Naive B cell (primary cell): ENCODE measurements around the gene FRMD3. TPM values are rescaled to one million over a fixed set of nuclear protein-coding genes. Genes with fewer than 3 reads are reported as not detected.
A peak's percentile ranks its signal among the peaks of the same experiment; 100 is the strongest.

Source experiments
- ATAC-seq, 2 donors: fragments of 150-1000 bp; cut with Tn5 transposase; 2 replicates each; pipeline ENCODE4 v1.10.0; 2021; ENCODE audit warnings: low read depth in 2 of 2, mild to moderate bottlenecking in 2 of 2, moderate library complexity in 2 of 2
- DNase-seq: peaks from one replicate; pipeline ENCODE4 v3.0.0; 2022
- H3K27ac Mint-ChIP-seq, 6 donors: one replicate each; pipeline ENCODE4 v1.8.0; 2020 to 2022; ENCODE audit warnings: mild to moderate bottlenecking in 6 of 6, mixed read lengths in 6 of 6, moderate library complexity in 5 of 6, inconsistent platforms in 2 of 6
- H3K27me3 Mint-ChIP-seq, 3 donors: one replicate each; pipeline ENCODE4 v1.8.0; 2021 to 2022; ENCODE audit warnings: mixed read lengths in 3 of 3, mild to moderate bottlenecking in 1 of 3
- H3K36me3 Mint-ChIP-seq, 2 donors: one replicate each; pipeline ENCODE4 v1.8.0; 2020 to 2022; ENCODE audit warnings: mixed read lengths in 2 of 2, inconsistent platforms in 1 of 2, mild to moderate bottlenecking in 1 of 2
- H3K4me1 Mint-ChIP-seq, 3 donors: one replicate each; pipeline ENCODE4 v1.8.0; 2020 to 2022; ENCODE audit warnings: mixed read lengths in 3 of 3, inconsistent platforms in 1 of 3, mild to moderate bottlenecking in 1 of 3, moderate library complexity in 1 of 3
- H3K4me3 Mint-ChIP-seq, 8 donors: one replicate each; pipeline ENCODE4 v1.8.0; 2020 to 2022; ENCODE audit warnings: mild to moderate bottlenecking in 8 of 8, mixed read lengths in 8 of 8, moderate library complexity in 8 of 8, inconsistent platforms in 2 of 8
- H3K9me3 Mint-ChIP-seq, 7 donors: one replicate each; pipeline ENCODE4 v1.8.0; 2020 to 2022; ENCODE audit warnings: mixed read lengths in 7 of 7, mild to moderate bottlenecking in 5 of 7, inconsistent platforms in 2 of 7, moderate library complexity in 1 of 7
- polyA plus RNA-seq, 6 donors: library from polyadenylated mRNA; unstranded; fragments of 300-500 nt; fragmentation: Illumina TruSeq; gene quantifications; one replicate each; pipeline ENCODE4 v1.2.3, GENCODE V29; 2021; ENCODE audit warnings: low read depth in 6 of 6

FRMD3 gene
- polyA plus RNA-seq, result 1 to 10 TPM in 4 of 6 donors, under 1 TPM in 1, not detected in 1; 0.36 to 3.0 (median 1.4) TPM

DNA sequence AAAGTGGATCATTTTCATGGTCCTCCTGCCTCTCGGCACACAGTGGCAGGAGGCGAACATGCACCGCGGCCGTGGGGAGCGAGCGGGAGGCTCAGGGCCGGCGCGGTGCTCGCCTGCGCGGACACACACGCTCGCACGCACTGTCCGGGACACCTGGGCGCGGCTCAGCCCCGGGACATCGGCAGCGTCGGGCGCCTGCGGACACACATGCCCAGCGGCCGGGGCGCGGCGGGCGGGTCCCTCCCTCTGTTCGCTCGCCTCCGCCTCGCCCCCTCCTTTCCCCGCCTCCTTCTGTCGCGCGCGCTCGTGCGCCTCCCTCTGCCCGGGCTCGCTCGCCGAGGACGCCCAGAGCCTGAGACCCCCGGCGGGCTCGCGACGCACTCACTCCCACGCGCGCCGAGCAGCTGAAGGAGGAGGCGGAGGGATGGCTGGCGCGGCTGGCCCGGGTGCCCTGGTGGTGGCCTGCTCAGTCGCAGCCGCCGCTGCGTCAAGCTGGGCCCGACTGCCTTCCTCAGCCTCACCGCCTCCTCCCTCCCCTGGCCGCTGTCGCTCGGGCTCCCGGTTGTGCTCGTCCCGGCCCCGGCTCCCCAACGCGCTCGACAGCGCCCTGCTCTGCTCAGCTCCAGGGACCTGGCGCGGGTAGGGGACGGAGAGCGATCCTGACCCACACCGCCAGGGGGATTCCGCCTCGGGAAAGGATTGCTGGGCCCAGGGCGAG is at the start of gene FRMD3:
Gene FRMD3, minus strand, starts transcription at position 230 of the 718 bp plus-strand sequence. Its CDS starts 170 bp downstream, at position 60.
- Mint-ChIP-seq H3K4me3 (peak within 1 kb of the TSS in 7 of 8 donors; percentile 44 to 65 (median 56)), H3K9me3 (peaks cover 0 to 3% (median 0%) of the 10 kb centered on the region in 7 donors), H3K27ac (peak within 1 kb of the TSS in 1 of 6 donors; percentile 44), H3K27me3 (peaks cover 41 to 52% (median 47%) of the 10 kb centered on the region in 3 donors), H3K36me3 (peaks cover 0 to 6% of the 10 kb centered on the region in 2 donors), H3K4me1 (peaks cover 0 to 7% (median 0%) of the 10 kb centered on the region in 3 donors)
- DNase-seq (no peak), ATAC-seq (peak in 1 of 2 donors; percentile 20)

DNA sequence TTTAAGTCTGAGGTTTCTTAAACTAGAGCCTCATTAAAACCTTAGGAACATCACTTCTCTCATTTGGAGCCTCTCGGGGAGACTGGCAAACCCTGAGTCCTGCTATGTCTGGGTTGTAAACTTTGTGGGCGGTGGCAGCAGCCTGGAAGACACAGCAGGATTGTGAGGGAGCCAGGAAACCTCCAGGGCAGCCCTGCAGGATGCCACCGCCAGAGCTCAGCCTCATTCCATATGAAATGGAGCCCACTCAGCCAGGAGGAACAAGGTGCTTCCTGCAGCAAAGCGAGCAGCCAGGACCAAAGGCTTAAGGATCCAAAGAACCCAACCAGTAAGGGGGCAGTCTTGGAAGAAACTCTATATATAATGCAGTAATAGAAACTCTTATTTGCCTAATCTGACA is 46.8 kb upstream of the FRMD3 start:
- no peaks in the 10 kb centered on the region for H3K4me1 Mint-ChIP-seq
- DNase-seq, result no peak
- H3K27me3 Mint-ChIP-seq, result no peaks in the 10 kb centered on the region
- H3K36me3 Mint-ChIP-seq, result peaks cover 0 to 9% of the 10 kb centered on the region in 2 donors
- ATAC-seq, result no peak
- H3K27ac Mint-ChIP-seq, result no peak overlapping the region
- H3K9me3 Mint-ChIP-seq, result peaks cover 0 to 7% (median 0%) of the 10 kb centered on the region in 7 donors
- H3K4me3 Mint-ChIP-seq, result no peak overlapping the region

DNA sequence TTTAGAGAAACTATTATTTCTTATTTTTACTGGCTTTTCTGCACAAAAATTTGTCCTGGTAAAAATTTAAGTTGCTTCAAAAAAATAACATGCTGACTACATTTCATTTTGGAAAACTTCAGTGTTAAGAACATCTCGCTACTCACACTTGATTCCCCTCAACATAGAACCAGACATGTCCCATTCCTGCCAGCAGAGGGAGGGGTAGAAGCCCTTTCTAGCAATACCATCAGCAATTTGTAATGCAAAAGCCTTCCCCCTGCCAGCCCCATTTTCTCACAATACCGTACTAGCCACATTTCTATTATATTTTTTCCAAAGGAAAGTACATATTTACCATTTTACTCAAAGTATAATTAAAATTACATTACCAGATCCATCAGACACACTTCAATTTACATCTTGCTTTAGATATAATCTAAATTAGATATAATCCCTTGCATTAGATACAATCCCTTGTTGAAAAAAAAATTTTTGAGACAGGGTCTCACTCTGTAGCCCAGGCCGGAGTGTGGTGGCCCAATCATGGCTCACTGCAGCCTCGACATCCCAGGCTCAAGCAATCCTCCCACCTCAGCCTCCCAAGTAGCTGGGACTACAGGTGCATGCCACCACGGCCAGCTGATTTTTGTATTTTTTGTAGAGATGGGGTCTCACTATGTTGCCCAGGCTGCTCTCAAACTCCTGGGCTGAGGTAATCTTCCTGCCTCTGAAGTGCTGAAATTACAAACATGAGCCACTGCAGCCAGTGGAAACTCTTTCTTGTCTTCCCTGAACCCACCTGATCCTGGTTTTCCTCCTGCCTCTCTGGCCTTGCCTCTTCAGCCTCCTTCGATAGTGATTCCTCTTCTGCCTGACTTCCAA is 45.2 kb upstream of the FRMD3 start:
- peak; percentile 18 for DNase-seq
- Mint-ChIP-seq H3K9me3 (peaks cover 0 to 13% (median 11%) of the 10 kb centered on the region in 7 donors), H3K4me1 (no peaks in the 10 kb centered on the region), H3K36me3 (peaks cover 9 to 14% of the 10 kb centered on the region in 2 donors), H3K4me3 (no peak overlapping the region), H3K27me3 (no peaks in the 10 kb centered on the region), H3K27ac (no peak overlapping the region)
- ATAC-seq, result peak in 1 of 2 donors; percentile 59

DNA sequence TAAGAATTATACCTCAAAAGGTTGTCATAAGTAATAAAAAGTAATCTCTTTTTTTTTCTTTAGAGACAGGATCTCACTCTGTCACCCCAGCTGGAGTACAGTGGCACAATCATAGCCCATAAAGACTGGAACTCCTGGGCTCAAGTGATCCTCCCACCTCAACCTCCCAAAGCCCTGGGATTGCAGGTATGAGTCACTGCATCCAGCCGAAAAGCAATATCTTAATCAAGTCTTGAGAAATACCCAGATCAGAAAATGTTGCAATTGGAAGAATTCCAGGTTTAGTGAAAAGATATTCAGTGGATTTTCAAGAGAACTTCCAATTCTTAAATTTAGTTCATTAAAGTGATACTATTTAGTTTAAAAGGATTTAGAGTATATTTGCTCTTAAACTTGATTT is 43.8 kb upstream of the FRMD3 start:
- H3K9me3 Mint-ChIP-seq, result peaks cover 0 to 25% (median 20%) of the 10 kb centered on the region in 7 donors

DNA sequence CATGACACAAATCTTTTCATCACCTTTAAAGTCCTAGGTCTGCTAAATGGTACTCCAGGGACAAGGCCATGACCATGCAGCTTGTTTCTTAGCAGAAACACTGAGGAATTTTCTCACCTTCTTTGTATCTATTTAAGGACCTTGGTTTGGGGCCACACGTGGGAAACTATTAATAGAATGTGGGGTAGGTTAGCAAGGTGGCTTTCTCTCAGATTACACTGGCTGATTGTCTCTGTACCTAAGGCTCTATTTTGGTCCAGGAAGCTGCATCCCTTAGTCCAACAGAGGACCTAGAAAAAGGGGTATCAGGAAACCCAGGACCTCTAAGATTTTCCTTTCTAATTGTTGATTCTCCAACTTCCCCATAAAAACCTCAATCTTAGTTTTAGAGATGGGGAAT is 36.3 kb upstream of the FRMD3 start:
- ATAC-seq (no peak), DNase-seq (no peak)
- H3K36me3 Mint-ChIP-seq, result peaks cover 0 to 19% of the 10 kb centered on the region in 2 donors
- H3K9me3 Mint-ChIP-seq, result peaks cover 0 to 24% (median 17%) of the 10 kb centered on the region in 7 donors
- no peak overlapping the region for H3K4me3 Mint-ChIP-seq
- no peaks in the 10 kb centered on the region for H3K27me3 Mint-ChIP-seq
- H3K27ac Mint-ChIP-seq, result no peak overlapping the region
- H3K4me1 Mint-ChIP-seq, result peaks cover 0 to under 1% (median 0%) of the 10 kb centered on the region in 3 donors

More for the DNA sequence above, 43.8 kb upstream of the FRMD3 start:
- Mint-ChIP-seq H3K4me3 (no peak overlapping the region), H3K27ac (no peak overlapping the region), H3K27me3 (no peaks in the 10 kb centered on the region), H3K36me3 (peaks cover 9 to 23% of the 10 kb centered on the region in 2 donors), H3K4me1 (no peaks in the 10 kb centered on the region)
- no peak for DNase-seq
- ATAC-seq, result no peak

DNA sequence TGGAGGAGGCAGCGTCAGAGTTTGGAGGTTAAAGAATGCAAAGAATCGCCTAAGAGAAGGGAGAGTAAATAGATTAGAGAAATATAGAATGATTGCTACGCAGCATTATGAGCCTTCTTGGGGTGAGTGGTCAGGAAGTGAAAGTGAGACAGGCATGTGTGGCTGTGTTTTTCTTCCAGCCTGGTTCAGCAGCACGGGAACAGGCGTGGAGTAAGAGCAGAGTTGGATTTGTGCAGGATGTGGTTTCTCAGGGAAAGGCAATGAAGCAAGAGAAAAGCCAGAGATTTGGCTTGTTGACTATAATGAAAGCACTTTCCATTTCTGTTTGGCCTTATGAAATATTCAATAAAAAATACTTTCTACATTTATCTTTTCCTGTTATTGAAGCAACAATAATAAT is 34.3 kb upstream of the FRMD3 start:
- Mint-ChIP-seq H3K27me3 (no peaks in the 10 kb centered on the region), H3K36me3 (peaks cover 0 to 5% of the 10 kb centered on the region in 2 donors), H3K4me3 (no peak overlapping the region), H3K27ac (peak overlapping the region in 1 of 6 donors; percentile 64), H3K9me3 (peaks cover 0 to 6% (median 2%) of the 10 kb centered on the region in 7 donors), H3K4me1 (peaks cover 0 to 5% (median 0%) of the 10 kb centered on the region in 3 donors)
- no peak for DNase-seq
- no peak for ATAC-seq

DNA sequence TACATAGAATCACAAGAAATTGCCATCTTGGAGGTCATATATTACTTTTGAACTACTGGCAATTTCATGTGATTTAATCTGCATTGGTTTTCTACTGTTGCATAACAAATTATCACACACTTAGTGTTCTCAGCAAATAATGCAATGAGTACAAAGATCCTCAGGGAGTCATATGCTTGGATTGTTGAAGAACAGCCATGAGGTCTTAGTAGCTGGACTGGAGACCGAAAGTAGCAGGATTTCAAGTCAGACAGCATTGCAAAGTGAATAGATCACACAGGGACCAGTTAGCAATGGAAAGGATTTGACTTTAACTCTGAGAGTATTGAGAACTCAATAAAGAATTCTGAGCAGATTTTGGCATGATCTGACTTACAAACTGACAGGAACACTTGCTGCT is 32.2 kb upstream of the FRMD3 start:
- DNase-seq (no peak), ATAC-seq (no peak)
- Mint-ChIP-seq H3K27ac (no peak overlapping the region), H3K9me3 (peaks cover 0 to 3% (median 0%) of the 10 kb centered on the region in 7 donors), H3K4me3 (no peak overlapping the region), H3K27me3 (no peaks in the 10 kb centered on the region), H3K4me1 (peaks cover 0 to 5% (median 0%) of the 10 kb centered on the region in 3 donors), H3K36me3 (peaks cover 0 to 10% of the 10 kb centered on the region in 2 donors)

DNA sequence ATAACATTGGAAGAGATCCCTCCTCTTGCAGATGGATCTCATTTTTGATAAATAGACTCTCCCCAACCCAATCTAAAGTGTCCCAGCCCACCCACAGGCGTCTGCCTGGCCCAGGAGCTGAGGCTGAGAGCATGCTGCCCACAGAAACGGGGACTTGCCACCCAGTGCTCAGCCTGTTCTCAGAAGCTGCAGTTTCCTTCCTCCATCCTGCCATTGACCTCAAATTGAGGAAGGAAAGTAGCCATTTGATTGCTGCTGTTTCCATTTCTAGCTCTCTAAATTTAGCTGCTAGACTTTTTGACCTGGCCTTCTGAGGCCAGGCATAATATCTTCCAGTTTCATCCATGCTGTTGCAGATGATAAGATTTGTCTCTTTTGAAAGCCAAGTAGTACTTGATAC is 31.1 kb upstream of the FRMD3 start:
- peak overlapping the region in 2 of 8 donors; percentile 34 to 62 for H3K4me3 Mint-ChIP-seq
- H3K9me3 Mint-ChIP-seq, result peaks cover 0 to 3% (median 0%) of the 10 kb centered on the region in 7 donors

DNA sequence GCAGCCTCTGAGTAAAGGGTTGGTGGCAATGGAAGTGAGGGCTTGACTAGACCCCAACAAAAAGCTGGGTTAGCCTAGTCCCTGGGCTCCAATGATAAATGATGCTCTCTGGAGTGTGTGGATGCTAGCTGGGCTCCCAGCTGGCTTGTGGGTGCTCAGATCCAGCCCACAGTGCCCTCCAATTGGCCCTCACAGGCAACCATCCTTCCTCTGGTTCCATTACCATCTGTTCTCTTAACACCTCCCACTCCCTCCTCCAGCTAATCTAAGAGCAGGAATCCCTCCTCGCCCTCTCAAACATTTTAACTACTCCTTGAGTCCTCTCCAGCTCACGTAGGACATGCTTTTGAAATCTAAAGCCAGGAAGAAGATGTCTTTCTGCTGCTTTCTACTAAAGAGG is 25.2 kb upstream of the FRMD3 start:
- DNase-seq (no peak), ATAC-seq (no peak)
- Mint-ChIP-seq H3K4me3 (no peak overlapping the region), H3K27ac (peak overlapping the region in 2 of 6 donors; percentile 16 to 71), H3K27me3 (peaks cover 0 to 11% (median 8%) of the 10 kb centered on the region in 3 donors), H3K36me3 (peaks cover 0 to 10% of the 10 kb centered on the region in 2 donors), H3K9me3 (peaks cover 0 to 9% (median 2%) of the 10 kb centered on the region in 7 donors), H3K4me1 (no peaks in the 10 kb centered on the region)

More for the DNA sequence above, 31.1 kb upstream of the FRMD3 start:
- Mint-ChIP-seq H3K4me1 (peaks cover 0 to 5% (median 0%) of the 10 kb centered on the region in 3 donors), H3K36me3 (peaks cover 0 to 10% of the 10 kb centered on the region in 2 donors), H3K27me3 (peaks cover 0 to 2% (median 0%) of the 10 kb centered on the region in 3 donors), H3K27ac (peak overlapping the region in 1 of 6 donors; percentile 28)
- DNase-seq (no peak), ATAC-seq (peak in 1 of 2 donors; percentile 50)

DNA sequence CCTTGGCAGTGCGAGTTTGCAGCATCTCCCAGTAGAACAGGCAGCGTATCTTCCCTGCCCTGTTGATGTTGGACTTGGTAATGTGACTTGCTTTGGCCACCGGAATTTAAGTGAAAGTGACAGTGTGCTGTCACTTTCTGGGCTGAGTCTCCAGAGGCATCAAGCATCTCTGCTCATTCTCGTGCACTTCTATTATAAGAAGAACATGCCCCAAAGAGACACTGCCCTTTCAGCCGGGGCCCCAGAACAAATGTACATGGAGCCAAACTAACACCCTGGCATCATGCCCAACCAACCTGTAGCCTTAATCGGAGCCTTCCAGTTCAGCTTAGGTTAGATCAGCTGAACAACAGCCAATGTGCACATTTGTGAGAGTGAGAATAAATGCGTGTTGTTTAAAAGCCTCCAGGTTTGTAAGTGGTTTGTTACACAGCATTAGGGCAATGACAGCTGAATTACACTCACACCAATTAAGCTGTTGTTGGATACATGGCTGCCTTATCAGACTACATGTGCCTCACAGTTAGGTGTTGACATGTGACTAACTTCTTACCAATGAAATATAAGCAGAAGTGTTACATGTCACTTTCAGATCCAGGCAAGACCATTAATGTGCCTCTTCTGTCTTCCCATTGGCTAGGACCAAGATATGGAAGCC is 22.1 kb upstream of the FRMD3 start:
- Mint-ChIP-seq H3K9me3 (peaks cover 0 to 9% (median 2%) of the 10 kb centered on the region in 7 donors), H3K27ac (no peak overlapping the region), H3K4me1 (no peaks in the 10 kb centered on the region), H3K27me3 (peaks cover 0 to 11% (median 8%) of the 10 kb centered on the region in 3 donors), H3K36me3 (peaks cover 0 to 7% of the 10 kb centered on the region in 2 donors), H3K4me3 (peak overlapping the region in 1 of 8 donors; percentile 9)
- DNase-seq (no peak), ATAC-seq (no peak)

DNA sequence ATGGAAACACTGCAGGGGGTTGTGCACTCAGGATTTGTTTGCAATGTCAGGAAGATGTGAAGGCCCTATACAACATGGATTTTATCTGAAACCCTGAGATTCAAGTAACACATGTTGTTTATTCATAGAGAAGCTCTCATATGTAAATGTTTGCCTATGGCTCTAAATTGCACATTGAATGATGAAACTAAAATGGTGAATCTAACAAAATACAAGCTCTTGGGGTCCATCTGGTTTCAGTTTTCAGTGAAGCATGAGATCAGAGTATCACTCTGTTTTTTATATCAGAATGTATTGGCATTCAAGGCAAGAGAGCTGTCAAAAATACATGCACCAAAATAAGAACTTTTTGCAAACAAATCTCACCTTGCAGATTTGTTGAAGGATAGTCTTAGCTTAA is 19.6 kb upstream of the FRMD3 start:
- Mint-ChIP-seq H3K4me1 (no peaks in the 10 kb centered on the region), H3K36me3 (peaks cover 15 to 23% of the 10 kb centered on the region in 2 donors), H3K9me3 (peaks cover 7 to 22% (median 16%) of the 10 kb centered on the region in 7 donors), H3K27me3 (peaks cover 8 to 18% (median 8%) of the 10 kb centered on the region in 3 donors), H3K27ac (no peak overlapping the region), H3K4me3 (no peak overlapping the region)
- no peak for DNase-seq
- no peak for ATAC-seq

DNA sequence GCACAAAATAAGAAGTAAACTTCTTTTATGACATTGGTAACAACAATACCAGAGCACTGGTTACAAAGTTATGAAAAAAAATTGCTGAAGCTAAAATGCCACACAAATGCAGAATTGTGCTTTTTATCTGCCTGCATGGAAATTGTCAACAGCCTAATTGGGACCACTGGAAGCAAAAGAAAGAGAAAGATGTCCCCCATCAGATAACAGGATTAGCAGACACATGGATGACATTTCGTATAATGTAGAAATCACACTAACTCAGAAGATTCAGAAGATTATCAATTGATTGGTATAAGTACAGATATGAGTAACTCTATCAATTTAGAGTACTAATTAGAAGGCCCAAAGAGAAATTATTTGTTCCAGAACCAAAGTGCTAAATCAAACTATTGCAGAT is 19.1 kb upstream of the FRMD3 start:
- no peak for DNase-seq
- H3K4me1 Mint-ChIP-seq, result no peaks in the 10 kb centered on the region
- H3K4me3 Mint-ChIP-seq, result no peak overlapping the region
- H3K9me3 Mint-ChIP-seq, result peaks cover 8 to 27% (median 21%) of the 10 kb centered on the region in 7 donors
- H3K27ac Mint-ChIP-seq, result no peak overlapping the region
- no peak for ATAC-seq
- H3K36me3 Mint-ChIP-seq, result peaks cover 19 to 23% of the 10 kb centered on the region in 2 donors
- H3K27me3 Mint-ChIP-seq, result peaks cover 8 to 18% (median 12%) of the 10 kb centered on the region in 3 donors

DNA sequence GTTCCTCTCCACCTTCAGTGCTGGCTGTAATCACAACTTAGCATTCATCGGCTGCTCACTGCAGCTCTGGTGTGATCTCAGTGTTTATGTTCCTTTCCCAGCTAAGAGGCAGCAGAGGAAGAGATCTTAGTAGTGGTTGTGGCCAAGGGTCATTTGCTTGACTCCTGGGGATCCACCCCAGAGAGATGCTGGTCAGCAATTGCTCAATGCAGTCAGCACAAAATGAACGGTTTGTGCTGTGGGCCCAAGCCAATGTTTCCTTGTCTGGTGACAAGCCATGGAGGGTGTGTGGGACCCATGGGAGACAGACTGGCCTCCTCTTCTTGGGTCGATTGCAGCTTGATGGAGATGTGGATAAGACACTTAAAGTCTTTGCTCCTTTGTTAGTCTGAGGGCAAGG is 16.1 kb upstream of the FRMD3 start:
- no peak for DNase-seq
- no peak overlapping the region for H3K27ac Mint-ChIP-seq
- H3K36me3 Mint-ChIP-seq, result peaks cover 19 to 31% of the 10 kb centered on the region in 2 donors
- no peak for ATAC-seq
- peaks cover 18 to 46% (median 37%) of the 10 kb centered on the region in 7 donors for H3K9me3 Mint-ChIP-seq
- H3K4me3 Mint-ChIP-seq, result no peak overlapping the region
- peaks cover 3 to 18% (median 12%) of the 10 kb centered on the region in 3 donors for H3K27me3 Mint-ChIP-seq
- H3K4me1 Mint-ChIP-seq, result no peaks in the 10 kb centered on the region
